HG02840 (cell line): ENCODE measurements around the gene CNEP1R1.
"Not testable (repeated sequence)": the region's sequence is repeated elsewhere in the genome, so short reads cannot be mapped to it uniquely, and the experiment has no call there.

ENCODE experiments used
- ATAC-seq: cut with Tn5 transposase; IDR thresholded peaks from one replicate; pipeline ENCODE4 v1.9.1; 2021; ENCODE audit warnings: mild to moderate bottlenecking, moderate library complexity, moderate number of reproducible peaks; ENCODE audit not compliant: unreplicated experiment, low FRiP score

CNEP1R1 gene, protein sequence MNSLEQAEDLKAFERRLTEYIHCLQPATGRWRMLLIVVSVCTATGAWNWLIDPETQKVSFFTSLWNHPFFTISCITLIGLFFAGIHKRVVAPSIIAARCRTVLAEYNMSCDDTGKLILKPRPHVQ

DNA sequence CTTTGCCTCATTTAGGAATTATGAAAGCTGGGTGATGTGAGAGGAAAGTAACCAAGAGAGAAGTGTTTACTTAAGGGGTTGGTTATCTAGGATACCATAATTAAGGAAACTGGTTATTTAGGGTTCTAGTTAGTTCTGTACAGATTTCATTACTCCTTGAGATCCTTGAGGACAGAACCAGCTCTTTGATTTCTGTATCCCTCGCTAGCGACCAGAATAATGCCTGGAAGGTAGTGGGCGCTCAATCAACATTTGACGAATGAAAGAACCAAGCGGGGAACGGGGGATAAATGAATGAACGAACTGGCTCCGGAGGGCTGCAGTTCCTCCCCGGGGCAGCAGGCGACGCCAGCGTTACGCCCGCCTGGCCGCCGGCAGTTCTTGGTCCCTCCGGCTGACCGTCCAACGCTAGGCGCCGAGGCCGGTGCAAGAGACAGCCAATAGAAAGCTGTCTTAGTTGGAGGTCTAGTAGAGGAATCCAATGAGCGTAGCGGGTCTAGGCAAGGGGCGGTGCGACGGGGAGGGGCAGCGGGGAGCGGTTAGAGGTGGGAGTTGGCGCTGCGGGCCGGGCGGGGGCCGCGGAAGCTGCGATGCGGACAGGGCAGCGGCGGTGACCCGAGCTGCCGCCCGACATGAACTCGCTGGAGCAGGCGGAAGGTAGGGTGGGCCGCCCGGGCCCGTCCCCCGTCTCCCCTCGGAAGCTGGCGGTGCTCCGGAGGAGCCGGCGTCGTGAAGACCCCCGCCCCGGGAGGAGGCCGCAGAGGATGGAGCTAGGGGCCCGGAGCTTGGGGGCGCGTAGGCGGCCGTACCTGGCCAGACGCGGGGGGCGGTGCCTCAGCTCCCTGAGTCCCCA lies at the start of gene CNEP1R1:
Gene CNEP1R1 (plus strand): TSS at position 542 of the 853 bp plus-strand sequence. CDS start 91 bp downstream, at position 633.
- peak; percentile 100 for ATAC-seq

DNA sequence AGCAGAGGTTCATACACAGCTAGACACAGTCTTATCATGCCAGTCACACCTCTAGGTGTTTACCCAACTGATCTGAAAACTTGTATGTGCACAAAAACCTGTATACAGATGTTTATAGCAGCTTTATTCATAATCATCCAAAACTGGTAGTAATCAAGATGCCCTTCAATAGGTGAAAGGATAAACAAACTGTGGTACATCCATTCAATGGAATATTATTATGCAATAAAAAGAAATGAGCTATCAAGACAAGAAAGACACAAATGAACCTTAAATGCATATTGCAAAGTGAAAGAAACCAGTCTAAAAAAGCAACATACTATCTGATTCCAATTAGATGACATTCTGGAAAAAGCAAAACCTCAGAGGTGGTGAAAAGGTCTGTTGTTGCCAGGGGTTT lies 47.6 kb upstream of the CNEP1R1 start:
- ATAC-seq, result no peak

DNA sequence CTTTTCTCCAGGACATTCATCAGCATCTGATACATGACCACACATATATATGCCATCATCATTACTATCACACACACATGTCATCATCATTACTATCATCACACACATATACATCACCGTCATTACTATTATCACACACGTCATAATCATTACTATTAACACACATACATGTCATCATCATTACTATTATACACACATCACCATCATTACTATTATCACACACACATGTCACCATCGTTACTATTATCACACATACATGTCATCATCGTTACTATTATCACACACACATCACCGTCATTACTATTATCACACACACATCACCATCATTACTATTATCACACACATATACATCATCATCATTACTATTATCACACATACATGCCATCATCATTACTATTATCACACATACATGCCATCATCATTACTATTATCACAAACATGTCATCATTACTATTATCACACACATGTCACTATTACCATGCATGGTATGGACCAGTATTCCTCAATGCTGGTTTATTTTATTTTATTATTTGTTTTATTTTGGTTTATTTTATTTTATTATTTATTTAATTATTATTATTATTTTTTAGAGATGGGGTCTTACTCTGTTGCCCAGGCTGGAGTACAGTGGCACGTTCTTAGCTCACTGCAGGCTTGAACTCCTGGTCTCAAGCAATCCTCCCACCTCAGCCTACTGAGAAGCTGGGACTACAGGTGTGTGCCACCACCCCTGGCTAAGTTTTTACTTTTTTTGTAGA lies 46.3 kb upstream of the CNEP1R1 start:
- no peak for ATAC-seq

DNA sequence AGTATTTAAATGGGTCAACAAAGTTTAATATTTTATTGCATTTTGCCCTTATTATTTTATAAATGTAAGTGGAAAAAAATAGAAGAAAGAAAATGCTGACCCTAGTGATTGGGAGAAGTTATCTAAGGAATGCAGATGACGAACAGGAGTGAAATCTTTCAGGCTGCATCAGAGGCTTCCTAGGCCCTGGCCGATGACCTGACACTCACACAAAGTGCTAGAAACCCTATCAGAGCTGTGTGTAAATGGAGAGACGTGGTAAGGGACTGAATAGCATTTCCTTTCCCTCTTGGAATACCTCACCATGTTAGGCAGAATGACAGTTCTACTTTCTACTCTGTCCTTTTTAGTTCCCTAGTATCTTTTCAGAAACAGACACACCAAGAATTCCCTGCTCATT lies 44.9 kb upstream of the CNEP1R1 start:
- no peak for ATAC-seq

DNA sequence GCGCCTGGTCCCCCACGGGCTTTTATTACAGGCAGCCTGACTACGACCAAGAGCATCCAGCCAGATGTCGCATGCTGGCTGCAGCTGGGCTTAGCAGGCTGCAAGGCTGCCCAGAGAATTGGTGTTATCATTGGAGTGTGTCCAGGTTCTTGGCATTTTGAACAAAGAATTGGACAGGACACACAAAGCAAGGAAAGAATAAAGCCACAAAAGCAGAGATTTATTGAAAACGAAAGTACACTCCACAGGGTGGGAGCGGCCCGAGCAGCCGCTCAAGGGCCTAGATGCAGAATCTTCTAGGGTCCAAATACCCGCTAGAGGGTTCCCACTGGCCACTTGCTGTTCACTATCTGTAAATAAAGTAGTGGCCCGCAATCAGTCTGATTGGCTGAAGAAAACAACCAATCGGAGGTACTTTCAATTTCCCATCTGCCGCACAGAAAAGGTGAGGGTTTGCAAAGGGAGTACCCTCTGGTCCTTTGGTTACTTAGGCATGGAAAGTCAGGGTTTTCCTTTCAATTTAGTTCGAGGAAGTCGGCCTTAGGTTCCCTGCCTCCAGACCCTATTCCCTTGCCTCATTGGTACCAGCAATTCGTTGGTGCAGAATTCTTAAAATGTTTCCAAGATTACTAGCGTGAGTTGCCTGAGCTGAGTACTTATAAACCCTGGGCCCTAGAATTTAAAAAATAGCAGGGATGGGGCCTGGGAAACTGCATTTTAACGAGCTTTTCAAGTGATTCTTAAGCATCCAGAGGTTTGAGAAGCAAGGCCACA lies 38.5 kb upstream of the CNEP1R1 start:
- ATAC-seq, result no peak

DNA sequence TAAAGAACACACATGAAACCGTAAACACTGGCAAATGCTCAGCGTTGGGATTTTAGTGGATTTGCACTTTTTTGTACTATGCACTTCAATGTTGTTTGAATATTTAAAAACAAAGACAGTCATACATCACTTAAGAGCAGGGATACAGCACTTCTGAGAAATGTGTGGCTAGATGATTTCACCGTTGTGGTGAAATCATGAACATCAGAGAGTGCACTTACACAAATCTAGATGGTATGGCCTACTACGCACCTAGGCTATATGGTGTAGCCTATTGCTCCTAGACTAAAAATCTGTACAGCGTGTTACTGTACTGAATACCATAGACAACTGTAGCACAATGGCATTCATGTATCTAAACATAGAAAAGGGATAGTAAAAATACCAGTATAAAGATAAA lies 37.6 kb upstream of the CNEP1R1 start:
- ATAC-seq, result no peak

DNA sequence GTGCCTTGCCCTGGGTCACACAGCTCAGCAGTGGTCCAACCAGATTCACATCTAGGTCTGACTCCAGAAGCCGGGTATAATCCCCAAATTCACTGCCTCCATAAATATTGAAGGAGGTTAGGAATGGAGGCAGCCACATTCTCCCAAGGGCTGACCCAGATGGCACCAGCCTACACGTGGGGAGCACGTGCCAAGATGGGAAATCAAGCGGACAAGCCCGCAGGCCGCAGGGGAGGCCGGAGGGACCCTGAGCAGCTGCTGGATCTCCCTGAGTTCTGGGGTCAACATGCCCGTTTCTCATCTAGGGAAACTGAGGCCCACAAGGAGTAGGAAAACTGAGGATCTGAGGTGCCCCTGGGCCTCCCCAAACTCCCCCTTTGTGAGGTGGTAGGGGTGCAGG lies 32.2 kb upstream of the CNEP1R1 start:
- no peak for ATAC-seq

DNA sequence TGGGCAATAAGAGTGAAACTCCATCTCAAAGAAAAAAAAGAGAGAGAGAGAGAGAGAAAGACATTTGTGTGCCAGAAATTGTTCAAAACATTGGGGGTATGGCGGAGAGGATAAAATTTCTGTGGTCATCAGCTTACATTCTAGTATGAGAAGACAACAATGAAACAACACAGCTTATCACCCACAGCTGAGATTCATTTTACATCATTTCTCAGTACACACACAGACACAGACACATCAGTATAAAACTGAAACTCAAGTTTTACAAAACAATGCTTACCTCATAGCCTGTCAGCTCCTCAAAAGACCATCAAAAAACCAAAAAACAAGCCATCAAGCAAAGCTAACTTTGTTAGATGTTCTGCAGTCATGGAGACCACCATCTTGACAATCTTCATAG lies 31.4 kb upstream of the CNEP1R1 start:
- ATAC-seq, result no peak

DNA sequence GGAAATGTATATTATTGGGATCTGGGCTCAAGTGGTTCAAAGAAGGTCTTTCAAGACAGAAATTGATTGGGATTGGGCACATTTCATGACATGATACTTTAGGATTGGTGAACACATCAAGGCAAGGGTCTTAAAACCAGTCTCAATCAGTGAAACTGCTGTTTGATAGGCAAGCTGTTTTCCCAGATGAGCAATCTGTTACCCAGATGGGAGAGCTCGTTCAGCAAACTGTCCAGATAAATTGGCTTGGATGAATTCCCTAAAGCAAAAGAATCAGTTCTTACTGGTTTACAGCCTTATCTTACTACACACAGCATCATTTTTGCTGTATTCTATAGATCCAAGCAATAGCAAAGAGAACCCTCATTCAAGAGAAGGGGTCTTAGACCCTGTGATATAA lies 31.0 kb upstream of the CNEP1R1 start:
- no peak for ATAC-seq

DNA sequence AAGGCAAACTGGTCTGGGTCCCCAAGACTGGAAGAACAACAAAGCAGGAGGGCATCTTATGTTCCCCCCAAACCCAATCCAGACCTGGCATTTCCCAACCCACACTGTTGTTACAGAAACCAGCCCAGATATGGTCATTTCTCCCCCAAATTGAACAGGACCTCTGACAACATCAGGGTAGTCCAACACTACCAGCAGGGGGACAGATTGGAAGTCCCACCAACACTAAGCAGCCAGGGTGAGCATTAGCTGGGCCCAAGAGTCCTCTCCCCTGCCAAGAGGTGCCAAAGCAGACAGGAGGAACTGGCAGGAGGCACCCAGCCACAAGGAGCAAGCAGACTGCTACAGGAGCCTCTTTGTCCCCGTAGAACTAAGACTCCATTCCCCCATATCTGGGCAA lies 29.3 kb upstream of the CNEP1R1 start:
- ATAC-seq, result no peak

DNA sequence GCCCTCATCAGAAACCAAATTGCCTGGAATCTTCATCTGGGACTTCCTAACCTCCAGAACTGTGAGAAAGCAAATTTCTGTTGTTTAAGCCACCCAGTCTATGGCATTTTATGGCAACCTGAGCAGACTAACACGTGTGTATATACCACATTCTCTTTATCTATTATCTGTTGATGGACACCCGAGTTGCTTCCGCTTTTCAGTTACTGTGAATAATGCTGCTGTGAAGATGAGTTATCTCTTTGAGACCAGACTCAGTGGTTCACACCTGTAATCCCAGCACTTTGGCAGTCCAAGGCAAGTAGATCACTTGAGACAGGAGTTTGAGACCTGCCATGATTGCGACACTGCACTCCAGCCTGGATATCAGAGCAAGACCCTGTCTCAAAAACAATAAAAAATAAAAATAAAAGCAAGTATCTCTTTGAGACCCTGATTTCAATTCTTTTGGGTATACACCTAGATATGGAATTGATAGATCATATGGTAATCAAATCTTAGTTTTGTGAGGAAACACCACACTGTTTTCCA lies 27.2 kb upstream of the CNEP1R1 start:
- ATAC-seq, result no peak

DNA sequence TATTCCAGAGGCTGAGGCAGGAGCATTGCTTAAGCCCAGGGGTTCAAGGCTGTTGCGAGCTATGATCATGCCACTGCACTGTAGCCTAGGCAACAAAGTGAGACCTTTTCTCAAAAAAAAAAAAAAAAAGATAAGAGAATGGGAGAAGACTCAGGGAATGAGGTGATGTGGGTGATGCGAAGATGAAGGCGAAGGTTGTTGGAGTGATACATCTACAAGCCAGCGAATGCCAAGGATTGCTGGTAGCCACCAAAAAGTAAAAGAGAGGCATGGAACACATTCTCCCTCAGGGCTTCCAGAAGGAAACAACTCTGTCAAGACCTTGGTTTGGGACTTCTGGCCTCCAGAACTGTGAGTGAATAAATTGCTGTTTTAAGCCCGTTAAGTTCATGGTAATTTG lies 26.0 kb upstream of the CNEP1R1 start:
- ATAC-seq, result no peak

DNA sequence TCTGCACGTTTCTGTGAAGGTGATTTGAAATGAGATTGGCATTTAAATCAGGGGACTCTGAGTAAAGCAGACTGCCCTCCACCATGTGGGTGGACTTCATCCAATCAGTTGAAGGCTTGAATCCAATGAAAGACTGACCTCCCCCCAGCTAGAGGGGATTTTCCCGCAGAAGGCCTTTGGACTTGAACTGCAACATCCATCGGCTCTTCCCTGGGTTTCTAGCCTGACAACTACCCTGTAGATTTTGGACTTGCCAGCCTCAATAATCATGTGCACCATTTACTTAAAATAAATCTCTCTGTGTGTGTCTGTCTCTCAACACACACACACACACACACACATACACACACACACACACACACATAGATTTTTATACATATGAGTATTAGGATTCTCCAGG lies 23.9 kb upstream of the CNEP1R1 start:
- ATAC-seq, result no peak

DNA sequence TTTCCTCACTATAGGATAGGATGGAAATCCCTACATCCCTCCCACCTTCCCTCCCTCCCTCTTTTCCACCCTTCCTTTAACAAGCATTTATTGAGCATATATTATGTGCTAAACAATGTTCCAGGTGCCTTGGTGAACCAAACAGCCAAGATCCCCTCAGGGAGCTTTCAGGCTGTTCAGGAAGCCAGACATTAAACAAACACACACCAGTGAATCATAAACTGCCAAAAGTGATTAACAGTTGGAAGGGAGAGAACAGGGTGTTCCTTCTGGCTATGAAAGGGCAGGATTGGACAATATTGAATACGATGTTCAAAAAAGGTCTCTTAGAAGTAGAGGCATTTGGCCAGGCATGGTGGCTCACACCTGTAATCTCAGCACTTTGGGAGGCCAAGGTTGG lies 22.8 kb upstream of the CNEP1R1 start:
- no peak for ATAC-seq

DNA sequence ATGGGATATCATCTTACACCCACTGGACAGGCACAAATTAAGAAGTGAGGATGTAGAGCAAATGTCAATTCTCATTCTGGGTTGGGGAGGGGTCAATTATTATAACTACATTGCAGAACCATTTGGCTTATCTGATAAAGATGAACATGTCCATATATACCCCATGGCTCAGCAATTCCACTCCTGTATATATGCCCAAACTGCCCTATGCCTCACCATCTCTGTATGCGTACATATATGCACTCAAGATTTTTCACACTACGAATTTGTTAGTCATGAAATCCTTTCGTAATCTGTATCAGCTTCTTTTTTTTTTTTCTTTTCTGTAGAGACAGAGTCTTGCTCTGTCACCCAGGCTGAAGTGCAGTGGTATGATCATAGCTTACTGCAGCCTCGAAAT lies 20.8 kb upstream of the CNEP1R1 start:
- no peak for ATAC-seq

DNA sequence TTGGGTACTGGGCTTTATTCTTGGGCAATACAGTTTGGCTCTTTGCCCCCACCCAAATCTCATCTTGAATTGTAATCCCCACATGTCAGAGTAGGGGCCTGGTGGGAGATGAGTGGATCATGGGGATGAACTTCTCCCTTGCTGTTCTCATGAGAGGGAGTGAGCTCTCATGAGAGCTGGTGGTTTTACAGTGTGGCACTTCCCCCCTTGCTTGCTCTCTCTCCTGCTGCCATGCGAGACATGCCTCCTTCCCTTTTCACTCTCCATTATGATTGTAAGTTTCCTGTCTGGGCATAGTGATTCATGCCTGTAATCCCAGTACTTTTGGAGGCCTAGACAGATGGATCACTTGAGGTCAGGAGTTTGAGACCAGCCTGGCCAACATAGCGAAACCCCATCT lies 18.1 kb upstream of the CNEP1R1 start:
- no peak for ATAC-seq

DNA sequence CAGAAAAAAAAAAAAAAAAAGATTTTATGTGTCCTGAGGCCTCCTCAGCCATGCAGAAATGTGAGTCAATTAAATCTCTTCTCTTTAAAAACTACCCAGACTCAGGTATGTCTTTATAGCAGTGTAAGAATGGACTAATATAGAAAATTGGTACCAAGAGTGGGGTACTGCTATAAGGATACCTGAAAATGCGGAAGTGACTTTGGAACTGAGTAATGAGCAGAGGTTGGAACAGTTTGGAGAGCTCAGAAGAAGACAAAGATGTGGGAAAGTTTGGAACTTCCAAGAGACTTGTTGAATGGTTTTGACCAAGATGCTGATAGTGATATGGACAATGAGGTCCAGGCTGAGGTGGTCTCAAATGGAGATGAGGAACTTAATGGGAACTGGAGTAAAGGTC lies 17.3 kb upstream of the CNEP1R1 start:
- no peak for ATAC-seq

DNA sequence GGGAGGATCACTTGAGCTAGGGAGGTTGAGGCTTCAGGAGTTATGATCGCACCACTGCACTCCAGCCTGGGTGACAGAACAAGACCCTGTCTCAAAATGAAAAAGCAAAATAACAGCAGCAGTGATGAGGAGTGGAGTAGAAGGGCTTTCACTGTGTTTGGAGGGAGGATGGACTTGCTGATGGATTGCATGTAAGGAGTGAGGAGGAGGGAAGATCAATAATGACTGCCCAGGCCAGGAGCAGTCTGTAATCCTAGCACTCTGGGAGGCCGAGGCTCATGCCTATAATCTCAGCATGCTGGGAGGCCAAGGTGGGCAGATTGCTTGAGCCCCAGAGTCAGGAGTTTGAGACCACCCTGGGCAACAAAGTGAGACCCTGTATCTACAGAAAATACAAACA lies 14.8 kb upstream of the CNEP1R1 start:
- ATAC-seq, result no peak

DNA sequence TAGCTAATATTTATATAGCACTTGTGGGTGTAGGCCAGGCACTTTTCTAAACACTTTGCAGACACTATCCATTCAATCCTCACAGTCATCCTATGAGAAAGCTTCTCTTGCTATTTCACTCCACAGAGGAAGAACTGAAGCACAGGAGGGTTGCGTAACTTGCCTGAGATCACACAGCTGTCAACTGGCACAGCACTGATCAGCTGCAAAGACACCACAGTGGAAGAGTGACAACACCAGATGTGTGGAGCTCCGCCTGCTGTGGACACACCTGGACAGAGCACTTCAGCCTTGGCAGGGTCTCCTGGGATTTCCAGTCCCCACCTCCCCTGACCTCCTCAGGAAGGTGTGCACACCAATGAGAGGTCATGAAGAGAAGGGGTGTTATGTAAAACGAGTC lies 13.3 kb upstream of the CNEP1R1 start:
- ATAC-seq, result no peak

DNA sequence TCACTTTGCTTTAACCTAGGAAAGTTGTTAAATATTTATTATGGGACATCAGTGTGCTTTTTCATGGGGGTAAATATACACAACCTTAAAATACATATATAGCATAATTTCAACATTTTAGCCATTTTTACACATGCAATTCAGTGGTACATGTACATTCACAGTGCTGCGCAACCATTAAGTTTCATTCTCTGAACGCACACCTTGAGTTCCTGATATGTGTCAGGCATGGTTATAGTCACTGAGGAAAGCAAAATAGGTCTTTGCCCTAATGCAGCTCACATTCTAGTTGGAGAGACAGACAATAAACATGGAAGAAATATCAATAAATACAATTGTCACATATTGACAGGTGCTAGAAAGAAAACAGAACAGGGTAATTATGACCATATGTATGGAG lies 12.8 kb upstream of the CNEP1R1 start:
- ATAC-seq, result no peak

DNA sequence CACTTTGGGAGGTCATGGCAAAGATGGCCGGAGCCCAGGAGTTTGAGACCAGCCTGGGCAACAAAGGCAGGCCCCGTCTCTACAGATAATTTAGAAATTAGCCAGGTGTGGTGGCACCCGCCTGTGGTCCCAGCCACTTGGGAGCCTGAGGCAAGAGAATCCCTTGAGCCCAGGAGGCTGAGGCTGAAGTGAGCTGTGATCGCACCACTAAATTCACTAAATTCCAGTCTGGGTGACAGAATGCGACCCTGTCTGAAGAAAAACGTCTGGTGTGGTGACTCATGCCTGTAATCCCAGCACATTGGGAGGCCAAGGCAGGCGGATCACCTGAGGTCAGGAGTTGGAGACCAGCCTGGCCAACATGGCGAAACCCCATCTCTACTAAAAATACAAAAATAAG lies 10.8 kb upstream of the CNEP1R1 start:
- not testable (repeated sequence) for ATAC-seq
